Endodermal cell (in vitro differentiated cells): ENCODE measurements around the gene DLG2. TPM values are rescaled to one million over a fixed set of nuclear protein-coding genes. Genes with fewer than 3 reads are reported as not detected.

Source experiments
- DNase-seq: peaks from one replicate; pipeline ENCODE4 v3.0.0-alpha.2; 2017
- H3K27ac ChIP-seq: 2 replicates; pipeline ENCODE4 v1.5.1; 2013; ENCODE audit warnings: mild to moderate bottlenecking, low read depth, low read length, moderate library complexity
- H3K27me3 ChIP-seq: 2 replicates; pipeline ENCODE4 v1.6.1; 2013; ENCODE audit warnings: mild to moderate bottlenecking, low read length, moderate library complexity; ENCODE audit not compliant: insufficient read depth, control insufficient read depth, poor library complexity, severe bottlenecking
- H3K36me3 ChIP-seq: 2 replicates; pipeline ENCODE4 v1.7.0; 2013; ENCODE audit warnings: mild to moderate bottlenecking, low read length, moderate library complexity; ENCODE audit not compliant: control insufficient read depth, insufficient read depth
- H3K4me1 ChIP-seq: one replicate; pipeline ENCODE4 v1.7.0; 2013; ENCODE audit warnings: low read length; ENCODE audit not compliant: control insufficient read depth, insufficient read depth
- H3K4me3 ChIP-seq: 2 replicates; pipeline ENCODE4 v1.5.1; 2013; ENCODE audit warnings: mild to moderate bottlenecking, low read length, moderate library complexity
- H3K9ac ChIP-seq: 2 replicates; pipeline ENCODE4 v1.6.1; 2013; ENCODE audit warnings: mild to moderate bottlenecking, low read length, moderate library complexity; ENCODE audit not compliant: poor library complexity, severe bottlenecking; ENCODE audit errors: extremely low read depth
- H3K9me3 ChIP-seq: 2 replicates; pipeline ENCODE4 v1.6.1; 2013; ENCODE audit warnings: mild to moderate bottlenecking, low read length, moderate library complexity; ENCODE audit not compliant: control insufficient read depth
- H3K27ac Mint-ChIP-seq: 2 replicates; pipeline ENCODE4 v1.8.0; 2020; ENCODE audit warnings: mixed read lengths
- H3K27me3 Mint-ChIP-seq: 2 replicates; pipeline ENCODE4 v1.8.0; 2021; ENCODE audit warnings: mild to moderate bottlenecking, mixed read lengths; ENCODE audit not compliant: insufficient read depth
- H3K36me3 Mint-ChIP-seq: 2 replicates; pipeline ENCODE4 v1.8.0; 2020; ENCODE audit warnings: low read depth, mixed read lengths
- H3K4me1 Mint-ChIP-seq: 2 replicates; pipeline ENCODE4 v1.8.0; 2020; ENCODE audit warnings: mixed read lengths
- H3K4me3 Mint-ChIP-seq: 2 replicates; pipeline ENCODE4 v1.8.0; 2020; ENCODE audit warnings: mild to moderate bottlenecking, moderate library complexity, mixed read lengths
- H3K9me3 Mint-ChIP-seq: 2 replicates; pipeline ENCODE4 v1.8.0; 2020; ENCODE audit warnings: mild to moderate bottlenecking, mixed read lengths
- CTCF ChIP-seq: fragments of 200-600 bp; sonication (generic); conservative IDR thresholded peaks from 2 replicates; pipeline ENCODE4 v1.5.0; 2021; ENCODE audit warnings: antibody characterized with exemption, mild to moderate bottlenecking
- WGBS, 2 experiments: methylation state at CpG; one replicate each; pipeline versions ENCODE4 v1.1.5 to v1.1.7; 2013; ENCODE audit warnings: missing lambda C conversion rate in 2 of 2, mixed read lengths in 1 of 2; ENCODE audit not compliant: insufficient coverage in 1 of 2, insufficient read length in 1 of 2; 5-methylcytosine and 5-hydroxymethylcytosine counted together
- total RNA-seq, 2 donors: library from RNA; stranded (reverse); fragmentation: NEBNext Ultra II Directional in 1 of 2; extraction: Animal tissue kit (Norgen Biotek cat#: 25700) in 1 of 2; gene quantifications; 2 replicates in 1 of 2; 3 replicates in 1 of 2; pipeline ENCODE4 v1.2.1, GENCODE V29; 2021

The DLG2 gene
- total RNA-seq, 2 donors from 2014 or later = 9.6 to 10.6 TPM

- H3K36me3 Mint-ChIP-seq = no peaks in the 10 kb centered on the region
- 67 to 93% methylated on average over 1 to 5 of the region's 5 CpGs for WGBS, 2 experiments
- no peak for DNase-seq
- Histone ChIP-seq H3K4me1 (no peaks in the 10 kb centered on the region), H3K9ac (no peak overlapping the region), H3K27me3 (no peaks in the 10 kb centered on the region), H3K4me3 (no peak overlapping the region), H3K36me3 (no peaks in the 10 kb centered on the region), H3K9me3 (no peaks in the 10 kb centered on the region), H3K27ac (no peak overlapping the region)
- H3K9me3 Mint-ChIP-seq = no peaks in the 10 kb centered on the region
- H3K27me3 Mint-ChIP-seq = no peaks in the 10 kb centered on the region
- H3K27ac Mint-ChIP-seq = no peak overlapping the region
- TF ChIP-seq CTCF = no peak
- H3K4me3 Mint-ChIP-seq = no peak overlapping the region
- no peaks in the 10 kb centered on the region for H3K4me1 Mint-ChIP-seq
Measured at GRCh38 chr11:83909579-83910534, 1717.3 kb downstream of the DLG2 start.

- Histone ChIP-seq H3K4me1 (no peaks in the 10 kb centered on the region), H3K9me3 (no peaks in the 10 kb centered on the region), H3K27ac (no peak overlapping the region), H3K9ac (no peak overlapping the region), H3K27me3 (no peaks in the 10 kb centered on the region), H3K36me3 (no peaks in the 10 kb centered on the region), H3K4me3 (no peak overlapping the region)
- WGBS, 2 experiments = 82 to 89% methylated on average over 3 to 7 of the region's 7 CpGs
- H3K4me1 Mint-ChIP-seq = no peaks in the 10 kb centered on the region
- no peaks in the 10 kb centered on the region for H3K36me3 Mint-ChIP-seq
- no peak overlapping the region for H3K4me3 Mint-ChIP-seq
- no peaks in the 10 kb centered on the region for H3K27me3 Mint-ChIP-seq
- no peak for DNase-seq
- H3K27ac Mint-ChIP-seq = no peak overlapping the region
- no peak for TF ChIP-seq CTCF
- H3K9me3 Mint-ChIP-seq = no peaks in the 10 kb centered on the region
Measured at GRCh38 chr11:83908298-83908856, 1718.8 kb downstream of the DLG2 start.

- Mint-ChIP-seq H3K36me3 (no peaks in the 10 kb centered on the region), H3K4me3 (no peak overlapping the region), H3K4me1 (peaks cover 6% of the 10 kb centered on the region), H3K9me3 (peaks cover 11% of the 10 kb centered on the region), H3K27me3 (peaks cover 3% of the 10 kb centered on the region), H3K27ac (no peak overlapping the region)
- peak; percentile 47 for DNase-seq
- Histone ChIP-seq H3K36me3 (no peaks in the 10 kb centered on the region), H3K9ac (no peak overlapping the region), H3K9me3 (no peaks in the 10 kb centered on the region), H3K4me1 (no peaks in the 10 kb centered on the region), H3K27me3 (no peaks in the 10 kb centered on the region), H3K4me3 (no peak overlapping the region), H3K27ac (peak overlapping the region; percentile 57)
- TF ChIP-seq CTCF = no peak
Measured at GRCh38 chr11:83895516-83895915, 1731.6 kb downstream of the DLG2 start.
